ENCODE data around the gene NEMP2. TPM values are rescaled to one million over a fixed set of nuclear protein-coding genes. Genes with fewer than 3 reads are reported as not detected.
"Not testable (repeated sequence)": the region's sequence is repeated elsewhere in the genome, so short reads cannot be mapped to it uniquely, and the experiment has no call there.

NEMP2 gene
- polyA plus RNA-seq, 4 donors = 0.45 to 4.3 (median 0.97) TPM

GRCh38 chr2:190512539-190513095 is 21.9 kb downstream of the NEMP2 start:
- H3K4me1 ChIP-seq (ENCODE audit: control insufficient read depth in 3 of 3, insufficient read depth in 2 of 3, low read depth in 1 of 3, low read length in 2 of 3) = no peaks in the 10 kb centered on the region
- H3K27me3 ChIP-seq (ENCODE audit: control insufficient read depth in 3 of 3, insufficient read depth in 3 of 3, low read length in 3 of 3) = no peaks in the 10 kb centered on the region
- H3K4me3 ChIP-seq (ENCODE audit: low read depth in 1 of 3, low read length in 3 of 3) = no peak overlapping the region
- H3K27ac ChIP-seq (ENCODE audit: low read depth in 1 of 3, low read length in 2 of 3) = no peak overlapping the region
- H3K9me3 ChIP-seq (ENCODE audit: control insufficient read depth in 2 of 2, insufficient read depth in 1 of 2, low read depth in 1 of 2, low read length in 1 of 2) = no peaks in the 10 kb centered on the region
- DNase-seq (no peak), FAIRE-seq (no peak)
- WGBS, 3 donors = 85 to 91% (median 88%) methylated on average over 5 of the region's 5 CpGs
- peaks cover 0 to 12% (median 0%) of the 10 kb centered on the region in 3 donors for H3K36me3 ChIP-seq (ENCODE audit: control insufficient read depth in 3 of 3, insufficient read depth in 2 of 3, low read depth in 1 of 3, low read length in 3 of 3)

DNA sequence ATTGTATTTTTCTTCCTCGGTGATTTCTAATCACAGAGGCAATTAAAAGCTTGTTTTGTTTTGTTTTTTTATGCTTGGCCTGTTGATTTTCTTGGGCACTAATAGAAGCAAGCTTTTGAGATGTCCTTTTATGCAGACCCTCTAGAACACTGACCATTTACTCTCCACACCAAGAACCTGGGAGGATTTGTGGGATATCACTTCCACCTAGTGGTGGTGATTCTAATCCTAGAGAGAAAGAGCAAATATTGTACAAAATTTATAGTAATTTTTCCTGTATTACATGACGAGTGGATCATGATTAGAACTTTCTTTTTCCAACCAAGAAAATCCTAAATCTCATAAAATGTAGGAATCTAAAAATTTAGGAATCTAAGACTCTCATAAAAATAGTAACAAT is 23.4 kb downstream of the NEMP2 start:
- Histone ChIP-seq H3K27me3 (ENCODE audit: control insufficient read depth in 3 of 3, insufficient read depth in 3 of 3, low read length in 3 of 3) (no peaks in the 10 kb centered on the region), H3K4me3 (ENCODE audit: low read depth in 1 of 3, low read length in 3 of 3) (no peak overlapping the region), H3K27ac (ENCODE audit: low read depth in 1 of 3, low read length in 2 of 3) (no peak overlapping the region), H3K4me1 (ENCODE audit: control insufficient read depth in 3 of 3, insufficient read depth in 2 of 3, low read depth in 1 of 3, low read length in 2 of 3) (peaks cover 0 to 3% (median 0%) of the 10 kb centered on the region in 3 donors), H3K9me3 (ENCODE audit: control insufficient read depth in 2 of 2, insufficient read depth in 1 of 2, low read depth in 1 of 2, low read length in 1 of 2) (no peaks in the 10 kb centered on the region), H3K36me3 (ENCODE audit: control insufficient read depth in 3 of 3, insufficient read depth in 2 of 3, low read depth in 1 of 3, low read length in 3 of 3) (peaks cover 0 to 11% (median 0%) of the 10 kb centered on the region in 3 donors)
- no peak for DNase-seq
- 45 to 68% (median 64%) methylated on average over 2 of the region's 2 CpGs for WGBS, 3 donors
- no peak for FAIRE-seq

DNA sequence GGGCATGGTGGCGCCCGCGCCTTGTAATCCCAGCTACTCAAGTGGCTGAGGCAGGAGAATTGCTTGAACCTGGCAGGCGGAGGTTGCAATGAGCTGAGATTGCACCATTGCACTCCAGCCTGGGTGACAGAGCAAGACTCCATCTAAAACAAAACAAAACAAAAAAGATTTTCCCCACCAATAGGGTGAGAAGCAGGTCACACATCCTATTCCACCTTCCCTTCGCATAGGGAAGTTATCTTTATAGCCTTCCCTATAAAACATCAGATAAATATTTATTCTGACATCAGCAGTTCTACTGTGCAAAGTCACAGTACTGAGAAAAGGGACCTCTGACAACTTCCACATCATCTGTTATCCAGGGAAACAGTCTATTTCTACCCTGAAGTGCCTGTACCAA is 24.6 kb downstream of the NEMP2 start:
- not testable (repeated sequence) for DNase-seq; FAIRE-seq; H3K4me3 ChIP-seq (ENCODE audit: low read depth in 1 of 3, low read length in 3 of 3); H3K27me3 ChIP-seq (ENCODE audit: control insufficient read depth in 3 of 3, insufficient read depth in 3 of 3, low read length in 3 of 3); H3K4me1 ChIP-seq (ENCODE audit: control insufficient read depth in 3 of 3, insufficient read depth in 2 of 3, low read depth in 1 of 3, low read length in 2 of 3); H3K27ac ChIP-seq (ENCODE audit: low read depth in 1 of 3, low read length in 2 of 3); H3K9me3 ChIP-seq (ENCODE audit: control insufficient read depth in 2 of 2, insufficient read depth in 1 of 2, low read depth in 1 of 2, low read length in 1 of 2)
- H3K36me3 ChIP-seq (ENCODE audit: control insufficient read depth in 3 of 3, insufficient read depth in 2 of 3, low read depth in 1 of 3, low read length in 3 of 3) = peaks cover 0 to 12% (median 2%) of the 10 kb centered on the region in 3 donors
- WGBS, 3 donors = 82 to 87% (median 83%) methylated on average over 5 of the region's 5 CpGs

DNA sequence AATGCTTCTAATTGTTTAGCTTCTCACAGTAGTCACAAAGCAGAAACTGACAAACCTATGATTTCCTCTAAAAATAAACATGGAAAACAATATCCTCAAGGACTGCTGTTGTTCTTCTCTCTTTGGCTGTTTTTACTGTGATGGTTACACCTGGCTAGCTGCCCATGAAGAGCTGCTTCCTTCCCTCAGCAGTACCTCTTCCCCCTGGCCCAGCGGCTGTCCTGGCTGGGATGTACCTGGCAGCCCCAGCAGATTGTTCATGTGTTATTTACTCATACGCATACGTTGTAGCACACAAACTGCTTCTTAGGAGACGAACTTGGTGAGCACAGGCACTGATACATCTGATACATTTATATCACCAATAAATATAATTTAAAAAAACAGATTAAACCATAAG is 27.4 kb downstream of the NEMP2 start:
- Histone ChIP-seq H3K36me3 (ENCODE audit: control insufficient read depth in 3 of 3, insufficient read depth in 2 of 3, low read depth in 1 of 3, low read length in 3 of 3) (peaks cover 2 to 18% (median 10%) of the 10 kb centered on the region in 3 donors), H3K9me3 (ENCODE audit: control insufficient read depth in 2 of 2, insufficient read depth in 1 of 2, low read depth in 1 of 2, low read length in 1 of 2) (no peaks in the 10 kb centered on the region), H3K27me3 (ENCODE audit: control insufficient read depth in 3 of 3, insufficient read depth in 3 of 3, low read length in 3 of 3) (no peaks in the 10 kb centered on the region), H3K4me3 (ENCODE audit: low read depth in 1 of 3, low read length in 3 of 3) (no peak overlapping the region), H3K4me1 (ENCODE audit: control insufficient read depth in 3 of 3, insufficient read depth in 2 of 3, low read depth in 1 of 3, low read length in 2 of 3) (peaks cover 0 to 4% (median 3%) of the 10 kb centered on the region in 3 donors), H3K27ac (ENCODE audit: low read depth in 1 of 3, low read length in 2 of 3) (no peak overlapping the region)
- FAIRE-seq (no peak), DNase-seq (no peak)
- 54 to 87% (median 63%) methylated on average over 4 of the region's 4 CpGs for WGBS, 3 donors

GRCh38 chr2:190506666-190507065 is 27.9 kb downstream of the NEMP2 start:
- H3K4me3 ChIP-seq (ENCODE audit: low read depth in 1 of 3, low read length in 3 of 3) = no peak overlapping the region
- FAIRE-seq (no peak), DNase-seq (no peak)
- peaks cover 0 to 4% (median 3%) of the 10 kb centered on the region in 3 donors for H3K4me1 ChIP-seq (ENCODE audit: control insufficient read depth in 3 of 3, insufficient read depth in 2 of 3, low read depth in 1 of 3, low read length in 2 of 3)
- H3K27ac ChIP-seq (ENCODE audit: low read depth in 1 of 3, low read length in 2 of 3) = no peak overlapping the region
- peaks cover 2 to 18% (median 11%) of the 10 kb centered on the region in 3 donors for H3K36me3 ChIP-seq (ENCODE audit: control insufficient read depth in 3 of 3, insufficient read depth in 2 of 3, low read depth in 1 of 3, low read length in 3 of 3)
- H3K27me3 ChIP-seq (ENCODE audit: control insufficient read depth in 3 of 3, insufficient read depth in 3 of 3, low read length in 3 of 3) = no peaks in the 10 kb centered on the region
- WGBS, 3 donors = 10 to 36% (median 25%) methylated on average over 2 of the region's 2 CpGs
- H3K9me3 ChIP-seq (ENCODE audit: control insufficient read depth in 2 of 2, insufficient read depth in 1 of 2, low read depth in 1 of 2, low read length in 1 of 2) = no peaks in the 10 kb centered on the region

DNA sequence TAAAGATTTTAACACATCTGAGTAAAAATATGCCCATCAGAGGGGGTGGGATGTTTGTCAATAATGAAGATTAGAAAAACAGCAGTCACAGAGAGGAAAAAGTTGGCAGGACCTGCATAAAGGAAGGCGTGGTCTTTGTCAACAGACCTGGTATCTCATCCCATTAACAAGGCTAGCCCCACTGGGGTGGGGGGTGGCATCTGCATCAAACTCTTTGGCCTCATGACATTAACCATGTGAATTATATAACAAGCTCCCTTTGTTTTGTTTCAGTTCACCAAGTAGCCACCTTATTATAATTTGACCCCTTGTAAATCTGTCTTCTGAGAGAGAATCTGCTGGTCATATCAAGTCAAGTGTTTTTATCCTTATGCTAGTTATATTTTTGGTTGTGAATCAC is 28.8 kb downstream of the NEMP2 start:
- peaks cover 0 to 4% (median 3%) of the 10 kb centered on the region in 3 donors for H3K4me1 ChIP-seq (ENCODE audit: control insufficient read depth in 3 of 3, insufficient read depth in 2 of 3, low read depth in 1 of 3, low read length in 2 of 3)
- no peaks in the 10 kb centered on the region for H3K27me3 ChIP-seq (ENCODE audit: control insufficient read depth in 3 of 3, insufficient read depth in 3 of 3, low read length in 3 of 3)
- FAIRE-seq (no peak), DNase-seq (no peak)
- H3K36me3 ChIP-seq (ENCODE audit: control insufficient read depth in 3 of 3, insufficient read depth in 2 of 3, low read depth in 1 of 3, low read length in 3 of 3) = peaks cover 2 to 18% (median 11%) of the 10 kb centered on the region in 3 donors
- no peak overlapping the region for H3K27ac ChIP-seq (ENCODE audit: low read depth in 1 of 3, low read length in 2 of 3)
- H3K9me3 ChIP-seq (ENCODE audit: control insufficient read depth in 2 of 2, insufficient read depth in 1 of 2, low read depth in 1 of 2, low read length in 1 of 2) = no peaks in the 10 kb centered on the region
- WGBS, 3 donors = 65 to 76% (median 69%) methylated on average over 1 of the region's 1 CpG
- no peak overlapping the region for H3K4me3 ChIP-seq (ENCODE audit: low read depth in 1 of 3, low read length in 3 of 3)

- DNase-seq (no peak), FAIRE-seq (no peak)
- peaks cover 2 to 17% (median 16%) of the 10 kb centered on the region in 3 donors for H3K36me3 ChIP-seq (ENCODE audit: control insufficient read depth in 3 of 3, insufficient read depth in 2 of 3, low read depth in 1 of 3, low read length in 3 of 3)
- 96 to 98% (median 97%) methylated on average over 3 of the region's 3 CpGs for WGBS, 3 donors
- peaks cover 0 to 4% (median 3%) of the 10 kb centered on the region in 3 donors for H3K4me1 ChIP-seq (ENCODE audit: control insufficient read depth in 3 of 3, insufficient read depth in 2 of 3, low read depth in 1 of 3, low read length in 2 of 3)
- no peak overlapping the region for H3K4me3 ChIP-seq (ENCODE audit: low read depth in 1 of 3, low read length in 3 of 3)
- H3K9me3 ChIP-seq (ENCODE audit: control insufficient read depth in 2 of 2, insufficient read depth in 1 of 2, low read depth in 1 of 2, low read length in 1 of 2) = no peaks in the 10 kb centered on the region
- H3K27me3 ChIP-seq (ENCODE audit: control insufficient read depth in 3 of 3, insufficient read depth in 3 of 3, low read length in 3 of 3) = no peaks in the 10 kb centered on the region
- no peak overlapping the region for H3K27ac ChIP-seq (ENCODE audit: low read depth in 1 of 3, low read length in 2 of 3)
Measured at GRCh38 chr2:190504912-190505311, 29.6 kb downstream of the NEMP2 start.

- peaks cover 0 to 4% (median 3%) of the 10 kb centered on the region in 3 donors for H3K4me1 ChIP-seq (ENCODE audit: control insufficient read depth in 3 of 3, insufficient read depth in 2 of 3, low read depth in 1 of 3, low read length in 2 of 3)
- no peaks in the 10 kb centered on the region for H3K27me3 ChIP-seq (ENCODE audit: control insufficient read depth in 3 of 3, insufficient read depth in 3 of 3, low read length in 3 of 3)
- FAIRE-seq = no peak
- H3K36me3 ChIP-seq (ENCODE audit: control insufficient read depth in 3 of 3, insufficient read depth in 2 of 3, low read depth in 1 of 3, low read length in 3 of 3) = peaks cover 4 to 18% (median 17%) of the 10 kb centered on the region in 3 donors
- no peak for DNase-seq
- no peak overlapping the region for H3K27ac ChIP-seq (ENCODE audit: low read depth in 1 of 3, low read length in 2 of 3)
- H3K9me3 ChIP-seq (ENCODE audit: control insufficient read depth in 2 of 2, insufficient read depth in 1 of 2, low read depth in 1 of 2, low read length in 1 of 2) = no peaks in the 10 kb centered on the region
- 80 to 88% (median 88%) methylated on average over 3 of the region's 3 CpGs for WGBS, 3 donors
- H3K4me3 ChIP-seq (ENCODE audit: low read depth in 1 of 3, low read length in 3 of 3) = no peak overlapping the region
Measured at GRCh38 chr2:190503088-190503487, 31.4 kb downstream of the NEMP2 start.

All from small intestine (tissue), 7 donors.